Stimulated activated CD4-positive, alpha-beta T cell treated with anti-CD3 and anti-CD28 coated beads, Interleukin-15, amount 100 ng/mL, for 48 hours (primary cell): ENCODE results near the gene GOLGA8H.
A peak's percentile ranks its signal among the peaks of the same experiment; 100 is the strongest.
"Not testable (repeated sequence)": the region's sequence is repeated elsewhere in the genome, so short reads cannot be mapped to it uniquely, and the experiment has no call there.

Experiments
- DNase-seq, 2 donors: peaks; one replicate each; pipeline ENCODE4 v3.0.0-alpha.2; 2020; ENCODE audit warnings: low read depth in 2 of 2

Gene GOLGA8H

GRCh38 chr15:30603796-30604195, at the start of gene GOLGA8H:
GOLGA8H (plus strand) TSS chr15:30604028; CDS start chr15:30604126, 98 bp downstream.
- not testable (repeated sequence) for DNase-seq

- DNase-seq, result not testable (repeated sequence)
Measured at GRCh38 chr15:30566949-30567348, 36.9 kb upstream of the GOLGA8H start.

GRCh38 chr15:30573012-30573491, 30.8 kb upstream of the GOLGA8H start:
- DNase-seq, result not testable (repeated sequence)

DNA sequence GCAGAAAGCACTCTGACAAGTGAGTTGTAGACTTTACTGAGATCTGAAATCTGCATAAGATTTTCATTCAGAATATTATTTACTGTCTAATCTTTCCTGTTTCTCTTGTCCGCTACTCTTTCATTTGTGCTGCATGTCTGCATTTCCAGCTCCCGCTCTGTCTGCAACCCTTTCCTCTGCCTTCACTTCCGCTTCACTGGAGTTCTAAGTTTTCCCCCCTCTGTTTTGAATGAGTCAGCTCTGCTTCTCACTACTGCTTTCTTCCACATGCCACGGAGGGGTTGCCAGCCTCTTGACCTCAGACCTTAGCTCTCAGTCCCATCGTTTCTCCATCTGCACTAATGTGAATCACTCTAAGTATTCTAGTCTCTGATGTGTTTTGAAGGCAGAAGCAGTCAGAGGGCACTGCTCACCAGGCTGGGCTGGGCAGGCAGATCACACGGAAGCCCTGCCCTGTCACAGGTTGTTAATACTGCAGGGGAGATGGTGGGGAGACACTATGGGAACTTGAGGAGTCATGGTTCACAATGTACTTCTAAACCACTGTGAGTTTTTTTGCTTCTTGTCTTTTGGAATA, 24.3 kb upstream of the GOLGA8H start:
- not testable (repeated sequence) for DNase-seq

DNA sequence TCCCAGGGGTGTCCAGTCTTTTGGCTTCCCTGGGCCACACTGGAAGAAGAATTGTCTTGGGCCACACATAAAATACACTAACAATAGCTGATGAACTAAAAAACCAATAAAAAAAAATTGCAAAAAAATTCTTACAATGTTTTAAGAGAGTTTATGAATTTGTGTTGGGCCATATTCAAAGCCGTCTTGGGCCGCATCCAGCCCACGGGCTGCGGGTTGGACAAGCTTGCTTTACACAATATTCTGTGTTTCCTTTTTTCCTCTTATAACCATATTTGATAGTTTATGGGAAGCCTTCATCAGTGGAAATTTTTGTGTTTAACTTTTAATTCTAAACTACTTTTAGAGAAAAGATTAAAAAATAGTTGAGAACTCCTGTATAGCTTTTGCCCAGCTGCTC, 23.1 kb upstream of the GOLGA8H start:
- DNase-seq, result not testable (repeated sequence)

- DNase-seq, result not testable (repeated sequence)
Measured at GRCh38 chr15:30598953-30599352, 4.9 kb upstream of the GOLGA8H start.

DNA sequence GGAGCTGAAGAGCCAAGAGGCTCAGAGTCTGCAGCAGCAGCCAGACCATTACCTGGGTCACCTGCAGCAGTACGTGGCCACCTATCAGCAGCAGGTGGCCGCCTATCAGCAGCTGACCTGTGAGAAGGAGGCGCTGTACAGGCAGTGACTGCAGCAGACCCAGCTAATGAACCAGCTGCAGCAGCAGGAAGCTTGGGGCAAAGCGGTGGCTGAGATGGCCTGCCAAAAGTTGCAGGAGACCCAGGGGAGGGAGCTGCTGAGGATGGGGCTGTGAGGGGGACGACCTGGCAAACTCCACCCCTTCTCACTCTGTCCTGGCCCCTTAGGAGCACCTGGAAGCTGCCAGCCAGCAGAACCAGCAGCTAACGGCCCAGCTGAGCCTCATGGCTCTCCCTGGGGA, 8.4 kb downstream of the GOLGA8H start:
- DNase-seq, result not testable (repeated sequence)

GRCh38 chr15:30621342-30621741, 17.5 kb downstream of the GOLGA8H start:
- not testable (repeated sequence) for DNase-seq

GRCh38 chr15:30625436-30626193, 21.8 kb downstream of the GOLGA8H start, which contains the start of gene ARHGAP11B:
ARHGAP11B (plus strand) TSS chr15:30626128.
- peak; percentile 91 to 95 for DNase-seq

DNA sequence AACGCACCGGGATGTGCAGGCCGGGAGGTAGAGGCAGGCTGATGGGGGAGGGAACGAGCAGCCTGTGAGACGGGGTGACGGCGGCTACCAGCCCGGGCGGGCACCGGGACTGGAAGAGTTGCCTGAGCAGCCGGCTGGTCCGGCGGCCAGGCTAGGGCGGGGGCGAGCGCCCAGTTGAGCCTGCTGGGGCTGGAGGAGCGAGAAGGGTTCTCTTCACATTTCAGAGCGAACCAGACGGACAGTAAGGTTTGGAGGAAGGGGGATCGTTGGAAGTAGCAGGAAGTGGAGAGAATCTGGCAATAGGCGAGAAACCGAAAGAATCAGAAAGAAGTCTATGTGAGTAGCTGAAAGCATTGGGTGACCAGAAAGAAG, 22.4 kb downstream of the GOLGA8H start:
- not testable (repeated sequence) for DNase-seq

DNA sequence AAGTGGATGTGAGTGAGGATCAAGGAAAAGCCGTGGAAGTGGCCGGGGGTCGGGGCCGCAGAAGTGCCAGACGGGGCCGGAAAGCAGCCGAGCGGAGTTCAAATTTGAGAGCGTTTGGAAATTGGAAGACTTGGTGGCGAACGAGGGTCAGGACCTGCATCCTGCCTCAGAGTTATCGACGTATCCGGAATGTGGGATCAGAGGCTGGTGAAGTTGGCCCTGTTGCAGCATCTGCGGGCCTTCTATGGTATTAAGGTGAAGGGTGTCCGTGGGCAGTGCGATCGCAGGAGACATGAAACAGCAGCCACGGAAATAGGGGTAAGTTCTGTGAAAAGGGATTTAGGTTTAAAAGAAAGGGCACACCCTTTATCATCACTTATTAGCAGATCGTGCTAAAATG, 22.8 kb downstream of the GOLGA8H start:
- not testable (repeated sequence) for DNase-seq

GRCh38 chr15:30650012-30650929, 46.4 kb downstream of the GOLGA8H start:
- no peak for DNase-seq

- DNase-seq, result not testable (repeated sequence)
Measured at GRCh38 chr15:30661154-30661553, 57.3 kb downstream of the GOLGA8H start.
